ENCODE results near the gene CACNA1D.
"Not testable (repeated sequence)": the region's sequence is repeated elsewhere in the genome, so short reads cannot be mapped to it uniquely, and the experiment has no call there.

The CACNA1D gene

GRCh38 chr3:53616971-53617892 is 122.8 kb downstream of the CACNA1D start:
- DNase-seq (ENCODE audit: low read depth): no peak

GRCh38 chr3:53617893-53618523 is 123.6 kb downstream of the CACNA1D start:
- DNase-seq (ENCODE audit: low read depth): no peak

- no peak for DNase-seq (ENCODE audit: low read depth)
Measured at GRCh38 chr3:53618524-53618906, 124.1 kb downstream of the CACNA1D start.

- DNase-seq (ENCODE audit: low read depth): no peak
Measured at GRCh38 chr3:53618936-53619335, 124.5 kb downstream of the CACNA1D start.

GRCh38 chr3:53624061-53624857 is 129.8 kb downstream of the CACNA1D start:
- no peak for DNase-seq (ENCODE audit: low read depth)

GRCh38 chr3:53626876-53627275 is 132.5 kb downstream of the CACNA1D start:
- no peak for DNase-seq (ENCODE audit: low read depth)

GRCh38 chr3:53628536-53629401 is 134.4 kb downstream of the CACNA1D start:
- DNase-seq (ENCODE audit: low read depth): no peak

- no peak for DNase-seq (ENCODE audit: low read depth)
Measured at GRCh38 chr3:53629402-53629723, 135.0 kb downstream of the CACNA1D start.

- DNase-seq (ENCODE audit: low read depth): no peak
Measured at GRCh38 chr3:53630547-53630946, 136.1 kb downstream of the CACNA1D start.

GRCh38 chr3:53633197-53633787 is 138.9 kb downstream of the CACNA1D start:
- DNase-seq (ENCODE audit: low read depth): no peak

GRCh38 chr3:53635041-53635440 is 140.6 kb downstream of the CACNA1D start:
- DNase-seq (ENCODE audit: low read depth): no peak

- not testable (repeated sequence) for DNase-seq (ENCODE audit: low read depth)
Measured at GRCh38 chr3:53638806-53639205, 144.4 kb downstream of the CACNA1D start.

GRCh38 chr3:53641397-53641796 is 147.0 kb downstream of the CACNA1D start:
- no peak for DNase-seq (ENCODE audit: low read depth)

- no peak for DNase-seq (ENCODE audit: low read depth)
Measured at GRCh38 chr3:53642211-53642610, 147.8 kb downstream of the CACNA1D start.

- no peak for DNase-seq (ENCODE audit: low read depth)
Measured at GRCh38 chr3:53643757-53644156, 149.3 kb downstream of the CACNA1D start.

GRCh38 chr3:53645754-53646153 is 151.3 kb downstream of the CACNA1D start:
- no peak for DNase-seq (ENCODE audit: low read depth)

GRCh38 chr3:53646723-53647122 is 152.3 kb downstream of the CACNA1D start:
- DNase-seq (ENCODE audit: low read depth): no peak

GRCh38 chr3:53649816-53650215 is 155.4 kb downstream of the CACNA1D start:
- no peak for DNase-seq (ENCODE audit: low read depth)

GRCh38 chr3:53650424-53650823 is 156.0 kb downstream of the CACNA1D start:
- no peak for DNase-seq (ENCODE audit: low read depth)

- no peak for DNase-seq (ENCODE audit: low read depth)
Measured at GRCh38 chr3:53650928-53651661, 156.7 kb downstream of the CACNA1D start.

GRCh38 chr3:53651927-53652326 is 157.5 kb downstream of the CACNA1D start:
- DNase-seq (ENCODE audit: low read depth): no peak
